HEK293 (cell line): ENCODE results near the gene BICD2.

ENCODE experiments used
- EGR2 ChIP-seq: fragments of 450-650 bp; formaldehyde crosslinking; IDR thresholded peaks from 2 replicates; pipeline ENCODE4 v1.5.1; 2016; ENCODE audit warnings: low read depth, missing biosample characterization, missing genetic modification characterization
- GLI4 ChIP-seq: fragments of 450-650 bp; formaldehyde crosslinking; IDR thresholded peaks from 2 replicates; pipeline ENCODE4 v1.5.1; 2016; ENCODE audit warnings: missing biosample characterization, missing genetic modification characterization
- KLF16 ChIP-seq: fragments of 450-650 bp; formaldehyde crosslinking; IDR thresholded peaks from 2 replicates; pipeline ENCODE4 v1.5.1; 2017; ENCODE audit warnings: missing biosample characterization, missing genetic modification characterization
- OVOL3 ChIP-seq: fragments of 450-650 bp; formaldehyde crosslinking; IDR thresholded peaks from 2 replicates; pipeline ENCODE4 v1.5.1; 2016; ENCODE audit warnings: missing biosample characterization, missing genetic modification characterization
- YY2 ChIP-seq: fragments of 450-650 bp; formaldehyde crosslinking; IDR thresholded peaks from 2 replicates; pipeline ENCODE4 v1.5.1; 2016; ENCODE audit warnings: missing biosample characterization, missing genetic modification characterization
- ZBTB1 ChIP-seq: fragments of 450-650 bp; formaldehyde crosslinking; IDR thresholded peaks from 2 replicates; pipeline ENCODE4 v1.5.1; 2016; ENCODE audit warnings: missing biosample characterization, missing genetic modification characterization
- ZBTB17 ChIP-seq: fragments of 450-650 bp; formaldehyde crosslinking; IDR thresholded peaks from 2 replicates; pipeline ENCODE4 v1.5.1; 2016; ENCODE audit warnings: missing biosample characterization, missing genetic modification characterization
- ZFP37 ChIP-seq: fragments of 450-650 bp; formaldehyde crosslinking; IDR thresholded peaks from 2 replicates; pipeline ENCODE4 v1.5.1; 2016; ENCODE audit warnings: missing biosample characterization, missing genetic modification characterization
- ZNF2 ChIP-seq: fragments of 450-650 bp; formaldehyde crosslinking; IDR thresholded peaks from 2 replicates; pipeline ENCODE4 v1.5.1; 2016; ENCODE audit warnings: missing biosample characterization, missing genetic modification characterization
- ZNF335 ChIP-seq: fragments of 450-650 bp; formaldehyde crosslinking; conservative IDR thresholded peaks from 2 replicates; pipeline ENCODE4 v1.5.1; 2016; ENCODE audit warnings: missing biosample characterization, missing genetic modification characterization
- ZNF391 ChIP-seq: fragments of 450-650 bp; formaldehyde crosslinking; IDR thresholded peaks from 2 replicates; pipeline ENCODE4 v1.5.1; 2016; ENCODE audit warnings: low read depth, missing biosample characterization, missing genetic modification characterization, borderline replicate concordance
- ZNF394 ChIP-seq: fragments of 450-650 bp; formaldehyde crosslinking; IDR thresholded peaks from 2 replicates; pipeline ENCODE4 v1.5.1; 2016; ENCODE audit warnings: missing biosample characterization, missing genetic modification characterization, mild to moderate bottlenecking, moderate library complexity, borderline replicate concordance
- ZNF514 ChIP-seq: fragments of 450-650 bp; formaldehyde crosslinking; IDR thresholded peaks from 2 replicates; pipeline ENCODE4 v1.5.1; 2016; ENCODE audit warnings: missing biosample characterization, missing genetic modification characterization
- ZNF596 ChIP-seq: fragments of 450-650 bp; IDR thresholded peaks from 2 replicates; pipeline ENCODE4 v1.5.0; 2018; ENCODE audit warnings: missing biosample characterization, mild to moderate bottlenecking, missing genetic modification characterization, moderate library complexity
- ZNF624 ChIP-seq: fragments of 450-650 bp; formaldehyde crosslinking; IDR thresholded peaks from 2 replicates; pipeline ENCODE4 v1.5.1; 2017; ENCODE audit warnings: missing biosample characterization, missing genetic modification characterization
- ZNF701 ChIP-seq: fragments of 450-650 bp; formaldehyde crosslinking; IDR thresholded peaks from 2 replicates; pipeline ENCODE4 v1.5.1; 2016; ENCODE audit warnings: missing biosample characterization, missing genetic modification characterization
- ZNF785 ChIP-seq: fragments of 450-650 bp; formaldehyde crosslinking; IDR thresholded peaks from 2 replicates; pipeline ENCODE4 v1.5.1; 2016; ENCODE audit warnings: missing biosample characterization, missing genetic modification characterization
- ZNF837 ChIP-seq: fragments of 450-650 bp; formaldehyde crosslinking; IDR thresholded peaks from 2 replicates; pipeline ENCODE4 v1.5.1; 2016; ENCODE audit warnings: missing biosample characterization, missing genetic modification characterization
- TF ChIP-seq, protein P1 (sequence below): fragments of 450-650 bp; formaldehyde crosslinking; IDR thresholded peaks from 2 replicates; pipeline ENCODE4 v1.5.1; 2016; ENCODE audit warnings: missing biosample characterization, missing genetic modification characterization
- TF ChIP-seq, protein P2 (sequence below): fragments of 450-650 bp; formaldehyde crosslinking; IDR thresholded peaks from 2 replicates; pipeline ENCODE4 v1.5.1; 2016; ENCODE audit warnings: missing biosample characterization, missing genetic modification characterization
- TF ChIP-seq, protein P3 (sequence below): fragments of 450-650 bp; formaldehyde crosslinking; conservative IDR thresholded peaks from 2 replicates; pipeline ENCODE4 v1.5.1; 2016; ENCODE audit warnings: low read depth, missing biosample characterization, missing genetic modification characterization
- TF ChIP-seq, protein P4 (sequence below): fragments of 450-650 bp; formaldehyde crosslinking; IDR thresholded peaks from 2 replicates; pipeline ENCODE4 v1.5.1; 2017; ENCODE audit warnings: missing biosample characterization, missing genetic modification characterization
- TF ChIP-seq, protein P5 (sequence below): fragments of 450-650 bp; formaldehyde crosslinking; IDR thresholded peaks from 2 replicates; pipeline ENCODE4 v1.5.1; 2016; ENCODE audit warnings: missing biosample characterization, missing genetic modification characterization
- TF ChIP-seq, protein P6 (sequence below): fragments of 450-650 bp; formaldehyde crosslinking; IDR thresholded peaks from 2 replicates; pipeline ENCODE4 v1.5.1; 2017; ENCODE audit warnings: missing biosample characterization, missing genetic modification characterization

The BICD2 gene

DNA sequence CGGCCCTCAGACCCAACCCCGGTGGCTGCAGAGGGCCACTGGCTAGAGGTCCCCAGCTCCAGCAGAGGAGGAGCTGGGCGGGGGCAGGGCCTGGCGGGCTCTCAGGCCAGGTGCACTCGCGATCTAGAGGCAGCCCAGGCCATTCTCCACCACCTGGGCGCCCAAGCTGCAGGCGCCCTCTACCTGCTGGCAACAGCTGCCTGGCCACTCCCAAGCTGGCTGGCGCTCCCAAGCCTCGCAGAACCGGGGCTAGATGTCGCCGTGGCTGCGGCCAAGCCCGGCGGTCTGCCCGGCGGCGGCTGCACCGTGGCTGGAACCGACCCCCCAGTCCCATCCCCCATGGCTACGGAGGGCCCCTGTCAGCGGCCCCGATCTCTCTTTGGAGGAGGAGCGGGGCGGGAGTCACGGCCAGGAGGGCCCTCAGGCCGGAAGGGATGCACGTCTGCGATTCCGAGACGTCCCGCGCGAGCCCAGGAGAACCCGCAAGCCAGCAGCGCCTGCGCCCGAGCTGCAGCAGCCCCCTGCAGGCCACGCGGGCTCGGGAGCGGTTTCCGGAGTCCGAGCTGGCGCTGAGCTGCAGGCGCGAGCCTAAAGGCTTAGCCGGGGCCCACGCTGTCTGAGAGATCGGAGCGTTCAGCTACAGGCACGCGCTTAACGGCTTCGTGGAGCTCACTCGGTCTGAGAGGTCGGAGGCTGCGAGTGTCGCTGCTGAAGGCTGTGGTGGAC is 44.3 kb upstream of the BICD2 start (continued):
- TF ChIP-seq ZNF335 (tag by site-specific recombination) = peak; percentile 60; the same call in 1 of the 2 replicates
- no peak for TF ChIP-seq ZNF596 (tag by site-specific recombination)
- peak; percentile 93 for TF ChIP-seq ZFP37 (tag by site-specific recombination)
- TF ChIP-seq GLI4 (tag by site-specific recombination) = no peak
- TF ChIP-seq, protein P1, sequence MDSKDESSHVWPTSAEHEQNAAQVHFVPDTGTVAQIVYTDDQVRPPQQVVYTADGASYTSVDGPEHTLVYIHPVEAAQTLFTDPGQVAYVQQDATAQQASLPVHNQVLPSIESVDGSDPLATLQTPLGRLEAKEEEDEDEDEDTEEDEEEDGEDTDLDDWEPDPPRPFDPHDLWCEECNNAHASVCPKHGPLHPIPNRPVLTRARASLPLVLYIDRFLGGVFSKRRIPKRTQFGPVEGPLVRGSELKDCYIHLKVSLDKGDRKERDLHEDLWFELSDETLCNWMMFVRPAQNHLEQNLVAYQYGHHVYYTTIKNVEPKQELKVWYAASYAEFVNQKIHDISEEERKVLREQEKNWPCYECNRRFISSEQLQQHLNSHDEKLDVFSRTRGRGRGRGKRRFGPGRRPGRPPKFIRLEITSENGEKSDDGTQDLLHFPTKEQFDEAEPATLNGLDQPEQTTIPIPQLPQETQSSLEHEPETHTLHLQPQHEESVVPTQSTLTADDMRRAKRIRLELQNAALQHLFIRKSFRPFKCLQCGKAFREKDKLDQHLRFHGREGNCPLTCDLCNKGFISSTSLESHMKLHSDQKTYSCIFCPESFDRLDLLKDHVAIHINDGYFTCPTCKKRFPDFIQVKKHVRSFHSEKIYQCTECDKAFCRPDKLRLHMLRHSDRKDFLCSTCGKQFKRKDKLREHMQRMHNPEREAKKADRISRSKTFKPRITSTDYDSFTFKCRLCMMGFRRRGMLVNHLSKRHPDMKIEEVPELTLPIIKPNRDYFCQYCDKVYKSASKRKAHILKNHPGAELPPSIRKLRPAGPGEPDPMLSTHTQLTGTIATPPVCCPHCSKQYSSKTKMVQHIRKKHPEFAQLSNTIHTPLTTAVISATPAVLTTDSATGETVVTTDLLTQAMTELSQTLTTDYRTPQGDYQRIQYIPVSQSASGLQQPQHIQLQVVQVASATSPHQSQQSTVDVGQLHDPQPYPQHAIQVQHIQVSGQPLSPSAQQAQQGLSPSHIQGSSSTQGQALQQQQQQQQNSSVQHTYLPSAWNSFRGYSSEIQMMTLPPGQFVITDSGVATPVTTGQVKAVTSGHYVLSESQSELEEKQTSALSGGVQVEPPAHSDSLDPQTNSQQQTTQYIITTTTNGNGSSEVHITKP (tag by site-specific recombination) = no peak
- TF ChIP-seq OVOL3 = no peak
- TF ChIP-seq, protein P2, sequence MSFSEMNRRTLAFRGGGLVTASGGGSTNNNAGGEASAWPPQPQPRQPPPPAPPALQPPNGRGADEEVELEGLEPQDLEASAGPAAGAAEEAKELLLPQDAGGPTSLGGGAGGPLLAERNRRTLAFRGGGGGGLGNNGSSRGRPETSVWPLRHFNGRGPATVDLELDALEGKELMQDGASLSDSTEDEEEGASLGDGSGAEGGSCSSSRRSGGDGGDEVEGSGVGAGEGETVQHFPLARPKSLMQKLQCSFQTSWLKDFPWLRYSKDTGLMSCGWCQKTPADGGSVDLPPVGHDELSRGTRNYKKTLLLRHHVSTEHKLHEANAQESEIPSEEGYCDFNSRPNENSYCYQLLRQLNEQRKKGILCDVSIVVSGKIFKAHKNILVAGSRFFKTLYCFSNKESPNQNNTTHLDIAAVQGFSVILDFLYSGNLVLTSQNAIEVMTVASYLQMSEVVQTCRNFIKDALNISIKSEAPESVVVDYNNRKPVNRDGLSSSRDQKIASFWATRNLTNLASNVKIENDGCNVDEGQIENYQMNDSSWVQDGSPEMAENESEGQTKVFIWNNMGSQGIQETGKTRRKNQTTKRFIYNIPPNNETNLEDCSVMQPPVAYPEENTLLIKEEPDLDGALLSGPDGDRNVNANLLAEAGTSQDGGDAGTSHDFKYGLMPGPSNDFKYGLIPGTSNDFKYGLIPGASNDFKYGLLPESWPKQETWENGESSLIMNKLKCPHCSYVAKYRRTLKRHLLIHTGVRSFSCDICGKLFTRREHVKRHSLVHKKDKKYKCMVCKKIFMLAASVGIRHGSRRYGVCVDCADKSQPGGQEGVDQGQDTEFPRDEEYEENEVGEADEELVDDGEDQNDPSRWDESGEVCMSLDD (tag by site-specific recombination) = no peak
- TF ChIP-seq, protein P3, sequence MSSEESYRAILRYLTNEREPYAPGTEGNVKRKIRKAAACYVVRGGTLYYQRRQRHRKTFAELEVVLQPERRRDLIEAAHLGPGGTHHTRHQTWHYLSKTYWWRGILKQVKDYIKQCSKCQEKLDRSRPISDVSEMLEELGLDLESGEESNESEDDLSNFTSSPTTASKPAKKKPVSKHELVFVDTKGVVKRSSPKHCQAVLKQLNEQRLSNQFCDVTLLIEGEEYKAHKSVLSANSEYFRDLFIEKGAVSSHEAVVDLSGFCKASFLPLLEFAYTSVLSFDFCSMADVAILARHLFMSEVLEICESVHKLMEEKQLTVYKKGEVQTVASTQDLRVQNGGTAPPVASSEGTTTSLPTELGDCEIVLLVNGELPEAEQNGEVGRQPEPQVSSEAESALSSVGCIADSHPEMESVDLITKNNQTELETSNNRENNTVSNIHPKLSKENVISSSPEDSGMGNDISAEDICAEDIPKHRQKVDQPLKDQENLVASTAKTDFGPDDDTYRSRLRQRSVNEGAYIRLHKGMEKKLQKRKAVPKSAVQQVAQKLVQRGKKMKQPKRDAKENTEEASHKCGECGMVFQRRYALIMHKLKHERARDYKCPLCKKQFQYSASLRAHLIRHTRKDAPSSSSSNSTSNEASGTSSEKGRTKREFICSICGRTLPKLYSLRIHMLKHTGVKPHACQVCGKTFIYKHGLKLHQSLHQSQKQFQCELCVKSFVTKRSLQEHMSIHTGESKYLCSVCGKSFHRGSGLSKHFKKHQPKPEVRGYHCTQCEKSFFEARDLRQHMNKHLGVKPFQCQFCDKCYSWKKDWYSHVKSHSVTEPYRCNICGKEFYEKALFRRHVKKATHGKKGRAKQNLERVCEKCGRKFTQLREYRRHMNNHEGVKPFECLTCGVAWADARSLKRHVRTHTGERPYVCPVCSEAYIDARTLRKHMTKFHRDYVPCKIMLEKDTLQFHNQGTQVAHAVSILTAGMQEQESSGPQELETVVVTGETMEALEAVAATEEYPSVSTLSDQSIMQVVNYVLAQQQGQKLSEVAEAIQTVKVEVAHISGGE (tag by site-specific recombination) = 0 out of 2 replicates have a peak, but pooled peaks have one; percentile 15
- TF ChIP-seq, protein P4, sequence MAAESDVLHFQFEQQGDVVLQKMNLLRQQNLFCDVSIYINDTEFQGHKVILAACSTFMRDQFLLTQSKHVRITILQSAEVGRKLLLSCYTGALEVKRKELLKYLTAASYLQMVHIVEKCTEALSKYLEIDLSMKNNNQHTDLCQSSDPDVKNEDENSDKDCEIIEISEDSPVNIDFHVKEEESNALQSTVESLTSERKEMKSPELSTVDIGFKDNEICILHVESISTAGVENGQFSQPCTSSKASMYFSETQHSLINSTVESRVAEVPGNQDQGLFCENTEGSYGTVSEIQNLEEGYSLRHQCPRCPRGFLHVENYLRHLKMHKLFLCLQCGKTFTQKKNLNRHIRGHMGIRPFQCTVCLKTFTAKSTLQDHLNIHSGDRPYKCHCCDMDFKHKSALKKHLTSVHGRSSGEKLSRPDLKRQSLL (tag by site-specific recombination) = 0 out of 2 replicates have a peak, but pooled peaks have one; percentile 30
- TF ChIP-seq, protein P5, sequence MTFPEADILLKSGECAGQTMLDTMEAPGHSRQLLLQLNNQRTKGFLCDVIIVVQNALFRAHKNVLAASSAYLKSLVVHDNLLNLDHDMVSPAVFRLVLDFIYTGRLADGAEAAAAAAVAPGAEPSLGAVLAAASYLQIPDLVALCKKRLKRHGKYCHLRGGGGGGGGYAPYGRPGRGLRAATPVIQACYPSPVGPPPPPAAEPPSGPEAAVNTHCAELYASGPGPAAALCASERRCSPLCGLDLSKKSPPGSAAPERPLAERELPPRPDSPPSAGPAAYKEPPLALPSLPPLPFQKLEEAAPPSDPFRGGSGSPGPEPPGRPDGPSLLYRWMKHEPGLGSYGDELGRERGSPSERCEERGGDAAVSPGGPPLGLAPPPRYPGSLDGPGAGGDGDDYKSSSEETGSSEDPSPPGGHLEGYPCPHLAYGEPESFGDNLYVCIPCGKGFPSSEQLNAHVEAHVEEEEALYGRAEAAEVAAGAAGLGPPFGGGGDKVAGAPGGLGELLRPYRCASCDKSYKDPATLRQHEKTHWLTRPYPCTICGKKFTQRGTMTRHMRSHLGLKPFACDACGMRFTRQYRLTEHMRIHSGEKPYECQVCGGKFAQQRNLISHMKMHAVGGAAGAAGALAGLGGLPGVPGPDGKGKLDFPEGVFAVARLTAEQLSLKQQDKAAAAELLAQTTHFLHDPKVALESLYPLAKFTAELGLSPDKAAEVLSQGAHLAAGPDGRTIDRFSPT = no peak
- 0 out of 2 replicates have a peak, but pooled peaks have one; percentile 17 for TF ChIP-seq KLF16 (tag by site-specific recombination)
- TF ChIP-seq ZNF394 (tag by site-specific recombination) = 0 out of 2 replicates have a peak, but pooled peaks have one; percentile 28
- TF ChIP-seq ZBTB1 (tag by site-specific recombination) = no peak
- no peak for TF ChIP-seq ZNF624
- TF ChIP-seq ZNF2 (tag by site-specific recombination) = peak; percentile 67
- TF ChIP-seq ZNF837 (tag by site-specific recombination) = no peak
- TF ChIP-seq, protein P6, sequence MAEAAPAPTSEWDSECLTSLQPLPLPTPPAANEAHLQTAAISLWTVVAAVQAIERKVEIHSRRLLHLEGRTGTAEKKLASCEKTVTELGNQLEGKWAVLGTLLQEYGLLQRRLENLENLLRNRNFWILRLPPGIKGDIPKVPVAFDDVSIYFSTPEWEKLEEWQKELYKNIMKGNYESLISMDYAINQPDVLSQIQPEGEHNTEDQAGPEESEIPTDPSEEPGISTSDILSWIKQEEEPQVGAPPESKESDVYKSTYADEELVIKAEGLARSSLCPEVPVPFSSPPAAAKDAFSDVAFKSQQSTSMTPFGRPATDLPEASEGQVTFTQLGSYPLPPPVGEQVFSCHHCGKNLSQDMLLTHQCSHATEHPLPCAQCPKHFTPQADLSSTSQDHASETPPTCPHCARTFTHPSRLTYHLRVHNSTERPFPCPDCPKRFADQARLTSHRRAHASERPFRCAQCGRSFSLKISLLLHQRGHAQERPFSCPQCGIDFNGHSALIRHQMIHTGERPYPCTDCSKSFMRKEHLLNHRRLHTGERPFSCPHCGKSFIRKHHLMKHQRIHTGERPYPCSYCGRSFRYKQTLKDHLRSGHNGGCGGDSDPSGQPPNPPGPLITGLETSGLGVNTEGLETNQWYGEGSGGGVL (tag by site-specific recombination) = peak; percentile 27; the same call in 1 of the 2 replicates
- no peak for TF ChIP-seq YY2
- TF ChIP-seq ZNF514 = no peak
- peak; percentile 66; the same call in 1 of the 2 replicates for TF ChIP-seq ZBTB17 (tag by site-specific recombination)
- TF ChIP-seq EGR2 (tag by site-specific recombination) = peak; percentile 28; the same call in 1 of the 2 replicates
- TF ChIP-seq ZNF391 (tag by site-specific recombination) = peak; percentile 19; the same call in 1 of the 2 replicates
- no peak for TF ChIP-seq ZNF785 (tag by site-specific recombination)
- no peak for TF ChIP-seq ZNF701 (tag by site-specific recombination)
